ENCODE measurements around the gene SLFN5.
"Not testable (repeated sequence)": the region's sequence is repeated elsewhere in the genome, so short reads cannot be mapped to it uniquely, and the experiment has no call there.

Gene SLFN5

DNA sequence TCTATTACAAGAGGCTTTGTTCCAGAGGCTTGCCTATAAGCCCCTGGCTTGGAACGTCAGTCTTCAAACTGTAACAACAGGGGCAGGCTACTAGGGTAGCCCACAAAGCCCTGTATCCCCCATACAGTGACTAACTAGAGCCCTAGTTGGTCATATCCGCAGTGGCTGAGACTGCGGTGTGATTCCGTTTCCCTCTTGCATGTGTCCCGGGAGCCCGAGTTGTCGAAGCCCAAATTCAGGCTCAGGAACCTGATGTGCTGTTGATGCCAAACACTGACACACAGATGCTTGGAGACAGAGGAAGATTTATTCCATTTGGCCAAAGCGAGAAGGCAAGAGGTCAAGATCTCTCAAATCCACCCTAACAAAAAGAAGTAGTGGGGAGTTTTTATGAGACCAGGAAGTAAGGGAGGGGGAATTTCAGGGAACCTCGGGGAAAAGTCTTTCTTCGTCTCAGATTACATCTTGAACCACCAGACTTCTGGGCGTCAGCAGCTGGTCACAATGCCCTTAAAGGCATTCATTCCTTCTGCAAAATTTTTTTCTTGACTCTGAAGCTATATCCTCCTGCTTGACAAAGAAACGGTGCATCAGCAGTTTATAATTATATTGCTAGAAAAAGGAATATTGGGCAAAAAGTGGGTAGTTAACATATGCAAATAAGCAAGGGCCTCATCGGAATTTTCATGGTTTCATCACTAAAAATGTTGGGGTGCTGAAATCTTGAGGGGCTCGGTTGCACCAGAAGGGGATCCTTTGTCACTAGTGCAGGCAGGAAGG is 879 bp downstream of the SLFN5 start:
- peak; percentile 57 for DNase-seq

DNA sequence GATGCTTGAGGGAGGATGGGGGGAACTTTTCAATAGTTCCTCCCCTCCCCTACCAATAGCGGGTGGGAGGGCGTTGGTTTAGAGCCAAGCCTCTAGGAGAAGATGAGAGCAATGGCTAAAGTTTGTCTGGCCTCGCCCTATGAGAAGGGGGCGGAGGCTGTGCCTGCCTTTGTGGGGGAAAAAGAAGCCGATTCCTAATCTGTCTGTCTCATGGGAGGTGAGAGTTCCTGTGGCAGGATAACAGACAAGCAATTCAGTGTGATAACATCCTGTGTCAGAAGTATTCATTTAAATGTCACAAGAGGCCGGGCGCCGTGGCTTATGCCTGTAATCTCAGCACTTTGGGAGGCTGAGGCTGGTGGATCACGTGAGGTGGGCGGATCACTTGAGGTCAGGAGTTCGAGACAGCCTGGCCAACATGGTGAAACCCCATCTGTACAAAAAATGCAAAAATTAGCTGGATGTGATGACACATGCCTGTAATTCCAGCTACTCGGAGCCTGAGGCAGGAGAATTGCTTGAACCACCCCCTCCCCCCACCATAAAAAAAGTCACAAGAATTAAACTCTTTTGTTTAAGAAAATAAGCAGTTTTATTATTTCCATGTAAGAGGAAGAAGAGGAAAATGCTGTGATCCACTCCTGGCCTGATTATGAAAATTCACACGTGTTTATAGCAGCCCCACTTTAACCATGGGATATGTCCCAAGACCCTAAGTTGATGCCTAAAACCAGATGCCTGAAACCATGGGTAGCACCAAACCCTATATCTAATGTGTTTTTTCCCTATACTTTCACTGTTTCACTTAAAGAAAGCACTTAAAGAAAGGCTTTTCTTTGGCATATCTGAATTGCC is 1.7 kb downstream of the SLFN5 start:
- peak; percentile 66 for DNase-seq

DNA sequence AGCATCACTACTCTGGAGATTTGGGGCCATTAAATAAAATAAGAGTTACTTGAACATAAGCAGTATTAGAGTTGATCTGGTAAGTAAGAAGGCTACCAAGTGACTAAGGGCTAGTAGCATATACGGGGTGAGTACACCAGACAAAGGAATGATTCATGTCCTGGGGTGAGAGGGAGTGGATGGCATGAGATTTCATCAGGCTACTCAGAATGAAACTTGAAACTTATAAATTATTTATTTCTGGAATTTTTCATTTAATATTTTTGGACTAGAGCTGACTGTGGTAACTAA is 2.3 kb downstream of the SLFN5 start:
- DNase-seq = peak; percentile 84

DNA sequence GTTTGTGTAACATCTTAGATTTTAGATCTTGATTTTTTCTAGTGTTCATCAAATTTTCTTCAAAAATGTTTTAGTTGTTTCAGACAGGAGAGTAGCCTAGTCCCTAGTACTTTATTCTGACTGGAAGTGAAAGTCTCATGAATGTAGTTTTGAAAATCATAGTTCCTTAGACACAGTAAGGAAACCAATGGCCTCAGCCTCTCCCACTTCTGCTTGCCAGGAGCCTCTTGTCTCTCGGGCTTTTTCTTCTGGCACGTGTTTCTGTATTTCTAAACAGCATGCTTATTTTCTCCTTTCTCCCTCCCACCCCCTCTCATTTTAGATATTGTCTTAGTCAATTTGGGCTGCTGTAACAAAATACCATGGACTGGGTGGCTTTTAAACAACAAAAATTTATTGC is 9.8 kb downstream of the SLFN5 start:
- DNase-seq = no peak

DNA sequence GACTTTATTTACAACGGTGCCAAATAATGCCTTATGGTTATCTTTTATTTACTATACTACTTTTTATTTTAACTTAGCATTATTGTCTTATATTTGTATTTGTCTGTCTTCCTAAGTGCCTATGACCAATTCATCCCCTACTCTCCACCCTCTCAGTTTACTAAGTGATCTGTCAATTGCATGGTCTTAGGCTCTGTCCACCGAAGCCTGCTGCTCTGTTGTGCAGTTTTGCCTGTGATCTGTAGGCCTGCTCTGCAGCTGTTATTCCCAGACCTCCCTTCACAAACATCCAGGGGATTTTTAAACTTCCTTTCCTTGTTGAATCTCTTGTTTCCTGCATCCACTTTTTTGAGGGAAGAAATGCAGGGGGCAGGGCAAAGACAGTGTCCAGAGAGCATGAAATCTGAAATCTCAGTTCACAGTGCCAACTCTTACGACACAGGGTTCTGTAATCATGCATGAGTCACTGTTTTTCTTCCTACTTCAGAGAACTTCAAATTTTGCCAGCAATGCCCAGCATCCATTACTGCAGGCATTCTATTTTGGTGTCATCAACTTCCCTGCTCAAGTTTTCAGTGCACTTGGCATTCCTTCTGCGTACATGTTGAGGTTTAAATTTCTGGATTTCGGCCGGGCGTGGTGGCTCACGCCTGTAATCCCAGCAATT is 11.4 kb downstream of the SLFN5 start:
- DNase-seq = peak; percentile 96

DNA sequence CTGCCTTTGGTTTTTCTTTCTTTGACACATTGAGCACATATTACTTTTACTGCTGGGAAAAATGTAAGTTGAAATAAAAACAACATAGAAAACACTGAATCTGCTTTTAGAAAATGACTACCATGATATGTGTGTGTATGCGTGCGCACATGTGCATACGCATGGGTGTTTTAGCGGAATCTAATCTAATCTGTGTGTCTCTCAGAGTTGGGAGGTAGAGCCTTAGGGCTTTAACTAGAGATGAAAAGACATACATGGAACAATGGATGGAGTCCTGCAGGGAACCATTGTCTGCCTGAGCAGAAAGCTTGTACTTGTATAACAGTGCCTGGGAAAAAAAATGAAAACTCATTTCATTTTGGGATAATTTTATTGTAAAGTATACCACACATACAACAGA is 12.4 kb downstream of the SLFN5 start:
- no peak for DNase-seq

DNA sequence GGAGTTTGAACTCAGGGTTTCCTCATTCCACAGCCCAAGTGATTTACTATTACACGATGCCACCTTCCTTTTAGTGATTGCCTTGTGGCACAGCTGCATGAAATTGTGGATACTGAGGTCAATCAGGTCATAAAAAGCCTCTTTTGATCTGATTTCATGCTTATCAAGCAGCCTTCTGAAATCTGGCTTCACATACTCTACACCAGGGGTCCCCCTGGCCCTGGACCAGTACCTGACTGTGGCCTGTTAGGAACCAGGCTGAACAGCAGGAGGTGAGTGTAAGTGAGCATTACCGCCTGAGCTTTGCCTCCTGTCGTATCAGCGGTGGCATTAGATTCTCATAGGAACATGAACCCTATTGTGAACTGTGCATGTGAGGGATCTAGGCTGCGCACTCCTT is 13.8 kb downstream of the SLFN5 start:
- no peak for DNase-seq

DNA sequence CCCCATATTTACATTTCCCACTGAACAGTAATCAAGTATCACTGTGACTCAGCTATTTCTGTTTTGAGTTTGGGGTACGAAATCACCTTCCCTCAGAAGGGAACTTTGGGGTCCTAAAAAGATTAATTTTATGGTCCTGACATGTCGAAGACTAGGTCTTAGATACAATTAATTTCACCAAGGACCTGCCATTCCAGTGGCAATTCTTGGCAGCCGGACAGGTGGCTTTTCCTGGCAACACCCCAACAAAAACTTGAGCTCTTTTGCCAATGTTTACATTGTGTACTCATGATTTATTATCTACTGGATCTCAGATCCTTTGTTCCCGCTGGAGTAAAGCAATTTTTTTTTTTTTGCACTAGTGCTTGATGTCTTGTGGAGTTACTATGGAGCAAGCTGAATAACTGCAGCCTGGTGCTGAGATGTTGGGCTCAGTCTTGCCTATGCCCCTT is 14.4 kb downstream of the SLFN5 start:
- DNase-seq = peak; percentile 50

DNA sequence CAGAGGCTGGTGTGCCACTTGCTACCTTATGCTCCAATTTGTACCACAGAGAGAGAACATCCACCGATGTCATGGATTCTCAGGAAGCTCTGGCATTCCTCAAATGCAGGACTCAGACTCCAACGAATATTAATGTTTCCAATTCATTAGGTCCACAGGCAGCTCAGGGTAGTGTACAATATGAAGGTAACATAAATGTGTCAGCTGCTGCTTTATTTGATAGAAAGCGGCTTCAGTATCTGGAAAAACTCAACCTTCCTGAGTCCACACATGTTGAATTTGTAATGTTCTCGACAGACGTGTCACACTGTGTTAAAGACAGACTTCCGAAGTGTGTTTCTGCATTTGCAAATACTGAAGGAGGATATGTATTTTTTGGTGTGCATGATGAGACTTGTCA is 16.1 kb downstream of the SLFN5 start:
- no peak for DNase-seq

DNA sequence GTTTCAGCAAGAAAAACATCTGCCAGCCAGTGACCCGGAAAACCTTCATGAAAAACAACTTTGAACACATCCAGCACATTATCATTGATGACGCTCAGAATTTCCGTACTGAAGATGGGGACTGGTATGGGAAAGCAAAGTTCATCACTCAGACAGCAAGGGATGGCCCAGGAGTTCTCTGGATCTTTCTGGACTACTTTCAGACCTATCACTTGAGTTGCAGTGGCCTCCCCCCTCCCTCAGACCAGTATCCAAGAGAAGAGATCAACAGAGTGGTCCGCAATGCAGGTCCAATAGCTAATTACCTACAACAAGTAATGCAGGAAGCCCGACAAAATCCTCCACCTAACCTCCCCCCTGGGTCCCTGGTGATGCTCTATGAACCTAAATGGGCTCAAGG is 22.2 kb downstream of the SLFN5 start:
- DNase-seq = no peak

DNA sequence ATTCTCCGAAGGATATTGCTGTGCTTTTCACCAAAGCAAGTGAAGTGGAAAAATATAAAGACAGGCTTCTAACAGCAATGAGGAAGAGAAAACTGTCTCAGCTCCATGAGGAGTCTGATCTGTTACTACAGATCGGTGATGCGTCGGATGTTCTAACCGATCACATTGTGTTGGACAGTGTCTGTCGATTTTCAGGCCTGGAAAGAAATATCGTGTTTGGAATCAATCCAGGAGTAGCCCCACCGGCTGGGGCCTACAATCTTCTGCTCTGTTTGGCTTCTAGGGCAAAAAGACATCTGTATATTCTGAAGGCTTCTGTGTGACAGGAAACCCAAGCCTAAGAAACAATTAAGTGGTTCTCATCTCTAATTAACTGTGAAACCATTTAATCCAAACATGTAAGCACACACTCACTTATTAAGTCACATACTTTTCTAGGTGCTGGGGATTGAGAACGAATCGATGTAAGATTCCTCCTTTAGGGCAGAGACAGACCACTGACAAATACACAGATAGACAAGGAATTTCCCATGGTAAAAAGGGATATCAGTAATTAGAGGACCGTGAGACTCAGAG is 22.8 kb downstream of the SLFN5 start:
- no peak for DNase-seq

DNA sequence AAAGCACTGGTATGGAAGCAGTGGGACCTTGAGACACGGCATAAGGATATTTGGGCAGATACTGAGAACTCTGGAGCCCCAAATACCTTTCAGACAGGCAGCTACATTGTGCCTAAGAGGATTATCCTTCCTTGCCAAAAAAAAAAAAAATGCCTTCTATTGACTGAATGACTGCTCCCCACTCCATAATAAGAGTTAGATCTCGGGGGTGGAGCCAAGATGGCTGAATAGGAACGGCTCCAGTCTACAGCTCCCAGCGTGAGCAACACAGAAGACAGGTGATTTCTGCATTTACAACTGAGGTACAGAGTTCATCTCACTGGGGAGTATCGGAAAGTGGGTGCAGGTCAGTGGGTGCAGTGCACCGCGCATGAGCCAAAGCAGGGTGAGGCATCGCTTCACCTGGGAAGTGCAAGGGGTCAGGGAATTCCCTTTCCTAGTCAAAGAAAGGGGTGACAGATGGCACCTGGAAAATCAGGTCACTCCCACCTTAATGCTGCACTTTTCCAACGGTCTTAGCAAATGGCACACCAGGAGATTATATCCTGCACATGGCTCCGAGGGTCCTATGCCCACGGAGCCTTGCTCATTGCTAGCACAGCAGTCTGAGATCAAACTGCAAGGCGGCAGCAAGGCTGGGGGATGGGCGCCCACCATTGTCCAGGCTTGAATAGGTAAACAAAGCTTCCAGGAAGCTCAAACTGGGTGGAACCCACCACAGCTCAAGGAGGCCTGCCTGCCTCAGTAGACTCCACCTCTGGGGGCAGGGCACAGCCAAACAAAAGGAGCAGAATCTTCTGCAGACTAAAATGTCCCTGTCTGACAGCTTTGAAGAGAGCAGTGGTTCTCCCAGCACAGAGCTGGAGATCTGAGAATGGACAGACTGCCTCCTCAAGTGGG is 31.5 kb downstream of the SLFN5 start:
- DNase-seq = not testable (repeated sequence)

DNA sequence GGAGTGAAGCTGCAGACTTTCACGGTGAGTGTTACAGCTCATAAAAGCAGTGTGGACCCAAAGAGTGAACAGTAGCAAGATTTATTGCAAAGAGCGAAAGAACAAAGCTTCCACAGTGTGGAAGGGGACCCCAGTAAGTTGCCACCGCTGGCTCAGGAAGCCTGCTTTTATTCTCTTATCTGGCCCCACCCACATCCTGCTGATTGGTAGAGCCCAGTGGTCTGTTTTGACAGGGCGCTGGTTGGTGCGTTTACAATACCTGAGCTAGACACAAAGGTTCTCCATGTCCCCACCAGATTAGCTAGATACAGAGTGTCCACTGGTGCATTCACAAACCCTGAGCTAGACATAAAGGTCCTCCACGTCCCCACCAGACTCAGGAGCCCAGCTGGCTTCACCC is 35.6 kb downstream of the SLFN5 start:
- not testable (repeated sequence) for DNase-seq

DNA sequence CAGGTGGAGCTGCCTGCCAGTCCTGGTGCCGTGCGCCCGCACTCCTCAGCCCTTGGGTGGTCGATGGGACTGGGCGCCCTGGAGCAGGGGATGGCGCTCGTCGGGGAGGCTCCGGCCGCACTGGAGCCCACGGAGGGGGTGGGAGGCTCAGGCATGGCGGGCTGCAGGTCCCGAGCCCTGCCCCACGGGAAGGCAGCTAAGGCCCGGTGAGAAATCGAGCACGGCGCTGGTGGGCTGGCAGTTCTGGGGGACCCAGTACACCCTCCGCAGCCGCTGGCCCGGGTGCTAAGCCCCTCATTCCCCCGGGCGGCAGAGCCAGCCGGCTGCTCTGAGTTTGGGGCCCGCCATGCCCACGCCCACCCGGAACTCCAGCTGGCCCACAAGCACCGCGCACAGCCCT is 36.0 kb downstream of the SLFN5 start:
- not testable (repeated sequence) for DNase-seq

DNA sequence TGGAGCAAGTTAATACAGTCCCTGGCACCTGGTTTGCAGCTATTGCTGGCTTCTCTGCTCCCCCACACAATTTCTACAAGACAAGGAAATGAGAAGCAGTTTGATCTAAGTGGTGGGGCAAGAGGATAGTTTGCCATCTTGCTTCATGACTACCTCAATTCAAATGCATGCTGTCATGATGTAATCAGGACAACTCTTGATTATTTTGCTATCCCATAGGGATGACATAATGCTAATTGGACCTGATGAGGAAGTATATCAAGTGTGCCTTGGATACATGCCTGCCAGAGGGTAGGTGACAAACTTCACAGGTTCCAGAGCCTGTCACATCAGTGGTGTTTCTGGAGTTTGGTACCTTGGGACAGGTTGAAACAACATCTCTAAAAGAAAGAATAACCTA is 40.9 kb downstream of the SLFN5 start:
- DNase-seq = no peak

DNA sequence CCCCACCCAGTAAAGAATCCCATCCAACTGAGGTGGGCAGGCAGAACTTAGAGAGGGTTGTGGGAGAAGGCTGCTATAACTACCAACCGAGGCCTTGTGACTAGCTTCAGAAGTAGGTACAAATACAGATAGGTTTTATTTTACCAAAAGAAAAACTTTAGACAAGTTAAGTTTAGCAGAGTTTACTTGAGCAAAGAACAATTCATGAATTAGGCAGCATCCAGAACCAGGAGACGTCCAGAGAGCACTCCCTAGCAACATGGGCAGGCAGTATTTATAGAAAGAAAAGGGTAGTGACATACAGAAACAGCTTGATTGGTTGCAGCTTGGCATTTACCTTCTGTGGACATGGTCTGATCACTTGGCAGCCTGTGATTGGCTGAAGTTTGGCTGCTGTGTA is 42.1 kb downstream of the SLFN5 start:
- no peak for DNase-seq

DNA sequence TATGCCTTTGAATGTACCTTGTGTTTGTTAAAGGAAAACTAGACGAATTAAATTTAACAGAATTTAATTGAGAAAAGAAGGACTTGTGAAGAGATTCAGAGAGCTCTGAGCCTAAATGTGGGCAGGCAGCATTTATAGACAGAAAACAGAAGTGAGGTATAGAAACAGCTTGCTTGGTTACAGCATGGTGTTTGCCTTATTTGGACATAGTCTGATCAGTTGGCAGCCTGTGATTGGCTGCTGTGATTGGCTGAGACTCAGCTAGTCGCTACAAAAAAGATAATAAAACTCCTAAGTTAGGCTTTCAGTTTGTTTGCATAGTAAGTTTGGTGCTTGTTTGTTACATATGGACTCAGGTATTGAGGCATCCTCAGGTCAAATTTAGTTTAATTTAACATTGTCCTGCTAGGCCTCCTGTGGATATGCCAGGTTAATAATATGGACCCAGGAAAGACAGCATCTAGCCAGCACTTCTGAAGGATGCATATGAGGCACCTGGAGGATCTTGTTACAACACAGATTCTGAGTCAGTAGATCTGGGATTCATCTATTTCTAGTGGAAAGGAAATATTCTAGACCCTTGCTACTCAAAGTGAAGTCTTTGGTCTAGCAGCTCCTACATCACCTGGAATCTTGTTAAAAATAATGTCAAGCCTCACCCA is 43.4 kb downstream of the SLFN5 start:
- DNase-seq = no peak

DNA sequence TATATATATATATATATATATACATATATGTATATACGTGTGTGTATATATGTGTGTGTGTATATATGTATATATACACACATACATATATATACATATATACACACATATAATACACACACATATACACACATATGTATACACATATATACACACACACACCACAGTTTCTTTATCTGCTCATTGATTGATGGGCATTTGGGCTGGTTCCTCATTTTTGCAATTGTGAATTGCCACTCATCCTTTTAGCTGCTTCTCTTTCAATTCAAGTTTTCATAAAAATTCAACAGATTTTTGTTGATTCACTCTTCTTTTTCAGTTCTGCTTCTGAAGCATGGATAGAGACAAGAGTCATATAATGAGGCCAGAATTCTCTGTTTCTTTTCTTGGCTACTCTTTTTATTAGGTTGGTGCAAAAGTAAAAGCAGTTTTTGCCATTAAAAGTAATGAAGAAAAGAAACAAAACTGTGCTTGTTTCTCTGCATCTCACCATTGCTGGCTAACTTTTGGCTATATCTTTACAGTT is 44.5 kb downstream of the SLFN5 start:
- DNase-seq = no peak

DNA sequence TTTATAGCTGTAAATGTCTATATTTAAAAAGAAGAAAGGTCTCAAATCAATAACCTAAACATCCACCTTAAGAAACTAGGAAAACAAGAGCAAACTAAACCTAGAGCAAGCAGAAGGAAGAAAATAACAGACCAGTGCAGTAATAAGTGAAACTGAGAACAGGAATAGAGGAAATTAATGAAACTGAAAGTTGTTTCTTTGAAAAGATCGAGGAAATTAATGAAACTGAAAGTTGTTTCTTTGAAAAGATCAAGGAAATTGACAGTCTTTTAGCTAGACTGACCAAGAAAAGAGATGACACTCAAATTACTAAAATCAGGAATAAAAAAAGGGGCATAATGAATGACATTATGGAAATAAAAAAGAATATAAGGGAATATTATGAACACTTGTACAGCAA is 46.4 kb downstream of the SLFN5 start:
- no peak for DNase-seq

DNA sequence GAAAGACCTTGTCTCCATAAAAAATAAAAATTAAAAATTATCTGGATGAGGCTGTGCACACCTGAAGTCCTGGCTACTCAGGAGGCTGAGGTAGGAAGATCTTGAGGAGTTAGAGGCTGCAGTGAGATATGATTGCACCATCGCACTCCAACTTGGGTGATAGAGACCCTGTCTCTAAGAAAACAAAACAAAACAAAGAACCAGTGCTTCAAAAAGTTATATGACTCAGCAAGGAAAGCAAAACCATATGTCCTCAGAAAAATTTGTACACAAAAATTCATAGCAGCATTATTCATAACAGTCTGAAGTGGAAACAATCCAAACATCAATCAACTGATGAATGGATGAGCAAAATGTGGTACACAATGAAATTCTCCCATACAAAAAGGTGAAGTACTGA is 48.9 kb downstream of the SLFN5 start:
- no peak for DNase-seq

DNA sequence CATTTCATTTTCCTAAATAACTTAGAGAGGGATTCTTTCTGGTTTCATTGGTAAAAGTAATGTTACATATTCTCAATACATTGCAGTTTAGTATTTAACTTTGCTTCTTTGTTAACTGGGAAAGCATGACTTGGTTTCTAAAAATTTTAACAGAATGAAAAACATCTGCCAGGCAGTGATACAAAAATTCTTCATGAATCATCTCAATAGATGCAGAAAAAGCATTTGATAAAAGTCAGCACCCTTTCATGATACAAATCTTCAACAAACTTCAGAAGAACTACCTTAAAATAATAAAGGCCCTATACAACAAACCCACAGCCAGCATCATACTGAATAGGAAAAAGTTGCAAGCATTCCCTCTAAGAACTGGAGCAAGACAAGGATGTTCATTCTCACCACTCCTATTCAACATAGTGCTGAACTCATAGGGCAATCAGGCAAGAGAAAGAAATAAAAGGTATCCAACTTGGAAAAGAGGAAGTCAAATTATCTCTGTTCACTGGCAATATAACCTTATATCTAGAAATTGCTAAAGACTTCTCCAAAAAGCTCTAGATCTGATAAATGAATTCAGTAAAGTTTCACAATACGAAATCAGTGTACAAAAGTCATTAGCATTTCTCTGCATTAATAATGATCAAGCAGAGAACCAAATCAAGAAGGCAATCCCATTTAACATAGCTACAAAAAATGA is 50.4 kb downstream of the SLFN5 start:
- no peak for DNase-seq

All from kidney glomerular epithelial cell (primary cell).